Non-pigmented ciliary epithelial cell (primary cell): Measurements from ENCODE around the gene TBCA.

Experiments used
- DNase-seq: peaks from one replicate; pipeline ENCODE4 v3.0.0-alpha.2; 2010; ENCODE audit warnings: low read depth

TBCA gene, protein sequence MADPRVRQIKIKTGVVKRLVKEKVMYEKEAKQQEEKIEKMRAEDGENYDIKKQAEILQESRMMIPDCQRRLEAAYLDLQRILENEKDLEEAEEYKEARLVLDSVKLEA

DNA sequence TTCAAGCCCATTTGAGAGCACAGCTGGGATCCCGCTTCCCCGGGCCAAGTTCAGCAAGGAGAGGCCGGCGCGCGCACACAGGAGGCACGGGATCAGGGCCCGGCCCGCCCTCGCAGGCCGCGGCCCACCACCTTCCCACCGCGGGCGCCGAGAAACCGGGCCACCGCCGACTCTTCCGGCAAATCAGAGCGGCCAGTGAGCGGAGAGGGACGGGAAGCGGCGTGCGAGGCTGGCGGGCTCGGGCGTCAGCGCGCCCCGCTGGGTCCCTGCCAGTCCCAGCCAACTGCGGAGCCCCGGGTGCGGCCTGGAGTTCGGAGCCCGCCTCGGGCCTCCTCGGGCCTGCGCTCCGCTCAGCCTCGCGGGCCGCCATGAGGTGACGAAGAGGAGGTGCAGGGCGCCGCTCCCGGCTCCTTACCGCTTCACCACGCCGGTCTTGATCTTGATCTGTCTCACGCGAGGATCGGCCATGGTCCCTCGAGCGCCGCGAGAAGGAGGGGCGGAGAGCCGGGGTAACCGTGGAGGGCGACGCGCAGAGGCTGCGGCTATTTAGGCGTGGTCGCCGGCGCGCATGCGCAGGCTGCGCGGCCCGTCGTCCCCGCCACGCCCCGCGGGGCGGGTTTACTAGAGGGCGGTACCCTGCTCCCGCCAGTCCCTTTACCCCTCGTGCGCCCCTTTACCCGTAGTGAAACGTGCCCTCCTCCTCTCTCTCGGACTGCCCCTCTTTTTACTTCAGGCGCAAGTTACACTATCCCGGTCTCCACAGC lies at the start of gene TBCA:
TBCA (minus strand) TSS at position 550 of the 764 bp plus-strand sequence; CDS start at position 468, 82 bp downstream.
- DNase-seq: no peak

DNA sequence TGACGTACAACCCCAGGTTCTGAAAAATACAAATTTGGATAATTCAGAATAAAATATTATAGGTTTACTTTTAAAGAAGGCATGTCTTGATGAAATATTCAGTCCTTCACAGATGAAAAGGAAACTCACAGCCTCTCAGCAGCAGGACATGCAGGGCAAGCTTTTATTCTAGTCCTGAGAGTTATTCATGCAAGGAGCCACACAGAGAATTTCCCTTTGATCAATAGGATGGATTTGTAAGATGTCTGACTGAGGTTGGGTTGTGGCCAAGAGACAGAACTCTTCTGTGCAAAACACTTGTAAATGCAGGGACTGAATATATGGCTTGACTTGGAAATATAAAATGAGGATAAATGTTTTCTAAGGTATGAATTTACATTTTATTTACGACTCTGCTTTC lies 48.8 kb upstream of the TBCA start:
- DNase-seq: no peak

GRCh38 chr5:77816686-77817085 lies 40.5 kb upstream of the TBCA start:
- no peak for DNase-seq

GRCh38 chr5:77812926-77813589 lies 36.9 kb upstream of the TBCA start:
- no peak for DNase-seq

DNA sequence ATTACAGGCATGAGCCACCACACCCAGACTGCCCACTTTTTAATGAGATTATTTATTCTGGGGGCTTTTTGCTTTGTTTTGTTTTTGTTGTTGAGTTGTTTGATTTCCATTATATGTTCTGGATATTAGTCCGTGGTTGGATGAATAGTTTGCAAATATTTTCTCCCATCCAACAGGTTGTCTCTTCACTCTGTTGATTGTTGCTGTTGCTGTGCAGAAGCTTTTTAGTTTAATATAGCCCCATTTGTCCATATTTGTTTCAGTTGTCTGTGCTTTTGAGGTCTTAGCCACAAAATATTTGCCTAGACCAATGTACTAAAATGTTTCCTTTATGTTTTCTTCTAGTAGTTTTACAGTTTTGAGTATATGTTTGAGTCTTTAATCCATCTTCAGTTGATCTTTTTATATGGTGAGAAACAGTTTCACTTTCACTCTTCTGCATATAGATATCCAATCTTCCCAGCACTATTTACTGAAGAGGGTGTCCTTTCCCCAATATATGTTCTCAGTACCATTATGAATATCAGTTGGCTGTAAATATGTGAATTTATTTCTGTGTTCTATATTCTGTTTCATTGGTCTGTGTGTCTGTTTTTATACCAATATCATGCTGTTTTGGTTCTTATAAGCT lies 30.2 kb upstream of the TBCA start:
- DNase-seq: no peak

DNA sequence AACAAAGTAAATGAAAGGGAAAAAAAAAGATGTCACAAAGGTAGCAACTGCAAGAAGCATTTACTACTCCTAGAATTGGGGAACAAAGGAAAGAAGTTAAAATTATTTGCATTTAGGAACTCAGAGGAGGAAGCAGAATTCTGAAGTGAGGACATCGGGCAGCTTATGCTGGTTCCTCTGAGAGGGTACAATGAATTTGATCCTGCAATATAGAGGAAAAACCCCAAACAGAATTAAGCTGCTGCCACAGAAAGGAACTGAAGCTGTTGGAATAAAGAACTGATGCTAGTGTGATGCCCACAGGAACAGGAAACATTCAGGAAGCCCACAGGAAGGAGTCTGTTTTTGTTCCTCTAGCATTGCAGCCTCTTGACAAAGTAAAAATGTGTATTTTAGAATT lies 22.3 kb upstream of the TBCA start:
- DNase-seq: no peak

GRCh38 chr5:77797136-77797535 lies 21.0 kb upstream of the TBCA start:
- DNase-seq: no peak

GRCh38 chr5:77795846-77796245 lies 19.7 kb upstream of the TBCA start:
- DNase-seq: no peak

- DNase-seq: no peak
Measured at GRCh38 chr5:77795268-77795667, 19.1 kb upstream of the TBCA start.

DNA sequence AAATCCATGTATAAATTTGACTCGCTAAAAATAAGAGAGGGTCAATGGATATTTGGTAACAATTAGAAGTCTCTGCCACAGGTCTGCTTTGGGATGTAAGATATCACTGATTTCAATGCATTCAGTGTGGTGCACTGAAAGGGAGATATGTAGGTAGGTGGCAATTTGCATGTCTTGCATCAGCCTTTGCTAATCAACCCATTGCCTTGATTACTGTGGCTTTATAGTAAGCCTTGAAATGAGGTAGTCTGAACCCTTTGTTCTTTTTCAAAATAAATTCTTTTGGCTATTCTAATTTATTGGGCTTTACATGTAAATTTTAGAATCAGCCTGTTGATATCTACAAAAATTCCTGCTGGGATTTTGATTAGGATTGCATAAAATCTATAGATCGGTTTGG lies 15.8 kb upstream of the TBCA start:
- DNase-seq: no peak

GRCh38 chr5:77791356-77791755 lies 15.2 kb upstream of the TBCA start:
- DNase-seq: no peak

- no peak for DNase-seq
Measured at GRCh38 chr5:77785229-77785628, 9.1 kb upstream of the TBCA start.

DNA sequence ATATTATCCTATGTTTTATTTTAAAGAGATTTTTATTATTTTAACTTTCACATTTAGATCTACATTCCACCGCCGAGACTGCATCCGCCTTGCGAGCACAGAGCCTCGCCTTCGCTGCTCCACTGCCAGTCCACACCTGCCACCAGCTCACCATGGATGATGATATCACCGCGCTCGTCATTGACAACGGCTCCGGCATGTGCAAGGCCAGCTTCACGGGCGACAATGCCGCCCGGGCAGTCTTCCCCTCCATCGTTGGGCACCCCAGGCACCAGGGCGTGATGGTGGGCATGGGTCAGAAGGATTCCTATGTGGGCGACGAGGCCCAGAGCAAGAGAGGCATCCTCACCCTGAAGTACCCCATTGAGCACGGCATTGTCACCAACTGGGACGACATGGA lies 8.6 kb upstream of the TBCA start:
- no peak for DNase-seq

DNA sequence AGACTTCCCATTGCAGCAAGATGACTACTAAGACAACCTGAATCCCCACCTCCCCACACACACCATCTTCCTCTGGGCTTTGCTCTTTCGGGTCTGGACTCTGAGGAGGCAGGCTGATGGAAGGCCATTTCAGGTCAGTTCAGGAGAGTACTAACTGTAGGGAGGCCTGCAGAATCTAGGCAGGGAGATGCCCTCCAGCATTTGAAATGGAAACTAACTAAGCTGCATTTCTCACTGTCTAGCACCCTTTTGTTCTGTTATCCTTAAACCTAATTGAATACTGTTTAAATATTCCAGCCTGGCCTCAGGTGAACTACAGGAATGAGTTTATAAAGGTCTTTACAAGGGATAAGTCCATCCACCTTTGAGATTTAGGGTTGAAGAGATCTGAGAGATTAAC lies 4.9 kb upstream of the TBCA start:
- DNase-seq: no peak

DNA sequence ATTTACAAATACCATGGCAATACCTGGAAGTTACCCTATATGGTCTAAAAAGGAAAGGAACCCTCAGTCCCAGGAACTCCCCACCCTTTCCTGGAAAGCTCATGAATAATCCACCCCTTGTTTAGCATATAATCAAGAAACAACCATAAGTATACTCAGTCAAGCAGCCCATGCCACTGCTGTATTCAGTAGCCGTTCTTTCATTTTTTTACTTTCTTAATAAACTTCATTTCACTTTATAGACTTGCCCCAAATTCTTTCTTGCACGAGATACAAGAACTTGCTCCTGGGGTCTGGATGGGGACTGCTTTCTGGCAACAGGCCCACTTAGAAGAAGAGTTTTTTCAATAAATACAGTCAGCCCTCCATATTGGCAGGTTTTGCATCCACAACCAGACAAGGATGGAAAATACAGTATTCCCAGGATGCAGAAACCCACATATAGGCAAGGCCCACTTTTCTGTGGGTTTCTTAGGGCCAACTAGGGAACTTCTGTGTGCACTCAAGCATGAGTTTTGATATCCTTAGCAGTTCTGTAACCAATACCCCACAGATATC lies 2.8 kb upstream of the TBCA start:
- DNase-seq: no peak

- DNase-seq: no peak
Measured at GRCh38 chr5:77778398-77778797, 2.3 kb upstream of the TBCA start.

DNA sequence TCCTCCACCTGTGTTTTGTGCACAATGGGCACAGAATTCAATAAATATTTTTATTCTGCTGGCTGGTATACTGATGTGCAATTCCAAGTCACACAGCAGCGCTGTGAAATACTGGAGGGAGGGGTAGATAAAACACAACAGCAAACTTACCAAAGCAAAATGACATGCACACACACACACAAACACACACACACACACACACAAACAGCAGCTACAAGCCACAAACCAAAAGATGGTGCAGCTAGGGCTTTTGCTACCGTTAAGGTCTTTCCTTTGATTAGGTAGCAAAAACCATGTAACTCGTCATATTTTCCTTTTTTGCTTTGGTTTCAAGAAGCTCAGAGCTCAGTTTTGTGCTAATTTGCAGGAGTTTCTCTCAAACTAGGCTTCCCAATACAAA lies 1.8 kb upstream of the TBCA start:
- DNase-seq: no peak

DNA sequence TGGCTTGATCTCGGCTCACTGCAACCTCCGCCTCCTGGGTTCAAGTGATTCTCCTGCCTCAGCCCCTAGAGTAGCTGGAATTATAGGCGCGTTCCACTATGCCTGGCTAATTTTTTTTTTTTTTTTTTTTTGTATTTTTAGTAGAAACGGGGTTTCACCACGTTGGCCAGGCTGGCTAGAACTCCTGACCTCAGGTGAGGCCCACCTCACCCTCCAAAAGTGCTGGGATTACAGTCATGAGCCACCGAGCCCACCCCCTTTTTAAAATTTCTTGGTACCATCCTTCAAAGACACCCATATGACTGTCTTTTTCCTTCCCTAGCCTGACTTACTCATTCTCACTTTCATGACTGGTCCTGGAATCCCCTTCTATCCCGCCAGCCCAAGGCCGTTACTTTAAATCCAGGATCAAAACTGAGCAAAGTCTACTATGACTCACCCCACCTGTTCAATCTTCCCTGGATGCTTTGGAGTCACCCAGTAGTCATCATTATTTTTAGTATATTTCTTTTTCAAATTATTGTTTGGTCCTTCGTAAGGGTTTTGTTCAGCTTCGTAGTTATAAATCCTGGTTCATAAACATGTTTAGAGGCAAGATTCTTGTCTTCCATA lies 1.2 kb upstream of the TBCA start:
- no peak for DNase-seq

DNA sequence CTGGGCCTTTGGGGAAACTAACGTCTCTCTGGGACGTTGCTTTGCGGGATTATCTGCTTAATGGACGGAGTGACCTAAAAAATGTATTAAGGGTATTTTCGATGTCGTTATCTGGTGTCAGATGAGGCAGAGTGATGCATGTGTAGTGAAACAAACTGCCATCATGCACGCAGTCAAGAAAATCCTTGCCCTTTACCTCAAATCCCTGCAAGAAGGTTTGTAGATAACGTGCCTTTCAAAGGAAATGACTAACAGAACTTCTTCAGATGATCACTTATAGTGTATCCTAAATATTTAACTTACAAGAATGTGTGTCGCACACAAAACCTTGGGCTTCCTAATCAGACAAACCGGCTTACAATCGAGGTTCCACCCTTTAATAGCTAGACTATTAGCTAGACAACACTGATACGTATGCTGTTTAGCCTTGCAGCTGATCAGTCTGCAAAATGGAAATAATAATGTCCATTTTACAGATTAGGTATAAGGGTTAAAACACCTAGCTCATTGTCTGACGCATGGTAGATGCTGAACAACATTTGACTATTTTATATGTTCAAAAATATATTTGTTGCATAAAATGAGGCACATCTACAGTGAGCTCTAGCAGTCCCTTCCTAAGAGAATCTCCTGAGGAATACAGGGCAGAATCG lies 541 bp upstream of the TBCA start:
- no peak for DNase-seq

DNA sequence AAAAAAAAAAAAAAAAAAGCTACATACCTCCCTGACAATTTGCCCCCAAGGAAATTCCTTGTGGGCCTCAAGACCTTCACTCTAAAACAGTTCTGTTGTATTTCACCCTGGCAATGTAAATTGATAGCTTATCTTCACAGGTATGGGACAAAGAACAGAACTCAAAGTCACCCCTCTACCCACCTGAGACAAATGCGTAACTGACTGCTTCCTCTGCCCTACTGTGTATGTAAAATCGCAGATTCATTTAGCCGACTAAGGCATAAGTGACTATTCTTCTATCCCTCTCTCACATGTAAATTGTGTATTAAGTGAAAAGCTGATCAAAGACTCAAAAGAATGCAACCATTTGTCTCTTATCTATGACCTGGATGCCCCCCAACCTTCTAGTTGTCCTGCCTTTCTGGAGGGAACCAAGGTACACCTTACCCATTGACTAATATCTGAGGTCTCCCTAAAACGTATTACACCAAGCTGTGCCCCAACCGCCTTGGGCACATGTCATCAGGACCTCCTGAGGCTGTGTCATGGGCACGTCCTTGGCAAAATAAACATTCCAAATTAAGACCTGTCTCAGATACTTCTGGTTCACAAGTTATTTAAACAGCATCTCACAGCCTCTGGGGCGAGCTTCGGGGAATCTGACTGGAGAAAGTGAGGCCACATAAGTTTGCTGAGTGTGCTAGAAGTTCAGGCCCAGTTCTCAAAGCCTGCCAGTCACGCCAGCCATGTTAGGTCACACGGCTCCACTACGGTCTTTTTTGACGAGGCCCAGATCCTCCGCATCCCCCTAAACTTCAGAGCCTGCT lies 954 bp downstream of the TBCA start:
- DNase-seq: no peak

- no peak for DNase-seq
Measured at GRCh38 chr5:77773734-77774280, 2.3 kb downstream of the TBCA start.
